ENCODE data around the gene SLC22A7. TPM values are rescaled to one million over a fixed set of nuclear protein-coding genes. Genes with fewer than 3 reads are reported as not detected.
"Not testable (repeated sequence)": the region's sequence is repeated elsewhere in the genome, so short reads cannot be mapped to it uniquely, and the experiment has no call there.

SLC22A7 gene
- total and polyA plus RNA-seq, 2 experiments from 2014 or later: 0.31 TPM; not detected in 1

GRCh38 chr6:43339168-43339567, 41.1 kb downstream of the SLC22A7 start:
- Histone ChIP-seq H3K27ac (ENCODE audit: low read depth) (no peak overlapping the region), H3K4me2 (no peak overlapping the region), H2AFZ (no peak overlapping the region), H3K4me1 (ENCODE audit: insufficient read depth) (no peaks in the 10 kb centered on the region), H3K27me3 (ENCODE audit: insufficient read depth) (no peaks in the 10 kb centered on the region), H3K4me3 (no peak overlapping the region), H3K79me2 (replicated peaks; ENCODE audit: insufficient read depth) (no peaks in the 10 kb centered on the region), H4K20me1 (replicated peaks; ENCODE audit: insufficient read depth) (no peaks in the 10 kb centered on the region), H3K9me2 (ENCODE audit: insufficient read depth) (no peaks in the 10 kb centered on the region), H3K36me3 (ENCODE audit: insufficient read depth) (peaks cover 12% of the 10 kb centered on the region; the same call in 1 of the 2 replicates), H3F3A (replicated peaks; ENCODE audit: low read depth) (no peaks in the 10 kb centered on the region)
- TF ChIP-seq EZH2phosphoT487 (IDR thresholded peaks at IDR 0.05; ENCODE audit: unreplicated experiment) (no peak), ZNF462 (CRISPR knock-in tag; IDR thresholded peaks at IDR 0.05) (no peak)
- Mint-ChIP-seq H3K4me3 (no peak overlapping the region), H3K9me3 (no peaks in the 10 kb centered on the region), H3K27ac (no peak overlapping the region), H3K27me3 (ENCODE audit: insufficient read depth, low read depth, poor library complexity) (no peaks in the 10 kb centered on the region), H3K36me3 (ENCODE audit: low read depth) (peaks cover 22% of the 10 kb centered on the region), H3K4me1 (peaks cover 2% of the 10 kb centered on the region; the same call in 2 of the 3 replicates)
- ATAC-seq: no peak
- no peak for DNase-seq (ENCODE audit: low spot score)

- not testable (repeated sequence) for H3K9me3 Mint-ChIP-seq; ATAC-seq; H3K4me3 ChIP-seq; H3K4me1 ChIP-seq (ENCODE audit: insufficient read depth); H3K36me3 Mint-ChIP-seq (ENCODE audit: low read depth); H3K27me3 Mint-ChIP-seq (ENCODE audit: insufficient read depth, low read depth, poor library complexity); H3K4me2 ChIP-seq; H4K20me1 ChIP-seq (replicated peaks; ENCODE audit: insufficient read depth); H3K79me2 ChIP-seq (replicated peaks; ENCODE audit: insufficient read depth); H2AFZ ChIP-seq; H3F3A ChIP-seq (replicated peaks; ENCODE audit: low read depth); H3K27me3 ChIP-seq (ENCODE audit: insufficient read depth); H3K9me2 ChIP-seq (ENCODE audit: insufficient read depth); H3K4me1 Mint-ChIP-seq; H3K4me3 Mint-ChIP-seq; H3K27ac ChIP-seq (ENCODE audit: low read depth); DNase-seq (ENCODE audit: low spot score); H3K27ac Mint-ChIP-seq
- 0 out of 2 replicates have a peak, but pooled peaks cover 10% of the 10 kb centered on the region for H3K36me3 ChIP-seq (ENCODE audit: insufficient read depth)
These were observed 48.2 kb downstream of the SLC22A7 start for GRCh38 chr6:43346243-43346642.
